A549 (cell line): ENCODE data around the gene ZBTB22. TPM values are rescaled to one million over a fixed set of nuclear protein-coding genes. Genes with fewer than 3 reads are reported as not detected.

ENCODE experiments used
- ATAC-seq, 2 experiments: fragments of 200-7000 bp in 1 of 2; fragments of >200 bp in 1 of 2; cut with Nextera tagmentation in 1 of 2; cut with Tn5 transposase in 1 of 2; 3 replicates each; pipeline versions ENCODE4 v1.8.0 to v1.9.1; 2018 to 2020; ENCODE audit warnings: mild to moderate bottlenecking in 1 of 2, moderate library complexity in 1 of 2
- CTCF ChIA-PET: fragments of 300-600 bp; sonication (Branson Sonifier 250); formaldehyde crosslinking; extraction: SDS; loops from one replicate; lab custom pipeline; 2021; ENCODE audit warnings: antibody characterized with exemption, inconsistent platforms; lab: Yijun Ruan, JAX
- POLR2A ChIA-PET: fragments of 350-600 bp; formaldehyde crosslinking; extraction: SDS; loops from one replicate; lab custom pipeline; 2021; ENCODE audit warnings: antibody characterized with exemption, inconsistent platforms; lab: Yijun Ruan, JAX
- DNase-seq, 2 experiments: peaks; one replicate each; pipeline versions ENCODE4 v3.0.0 to v3.0.0-alpha.2; 2011 to 2016; ENCODE audit warnings: low read depth in 1 of 2, low spot score in 1 of 2
- FAIRE-seq: peaks from 2 replicates; lab custom pipeline; 2011; peaks lifted over from hg19 to GRCh38; lab: Jason Lieb, UNC
- H3K27ac ChIP-seq, 2 experiments: fragments of >200 bp; sonication (Bioruptor Twin); formaldehyde crosslinking; 3 replicates each; pipeline ENCODE4 v1.5.1; 2016 to 2017
- H3K4me1 ChIP-seq: fragments of >200 bp; sonication (Bioruptor Twin); formaldehyde crosslinking; 3 replicates; pipeline ENCODE4 v1.6.1; 2016
- H3K4me2 ChIP-seq: fragments of >200 bp; sonication (Bioruptor Twin); formaldehyde crosslinking; 3 replicates; pipeline ENCODE4 v1.6.1; 2016
- H3K4me3 ChIP-seq: fragments of >200 bp; sonication (Bioruptor Twin); formaldehyde crosslinking; 3 replicates; pipeline ENCODE4 v1.5.1; 2016
- H3K9me3 ChIP-seq: fragments of >200 bp; sonication (Bioruptor Twin); formaldehyde crosslinking; 3 replicates; pipeline ENCODE4 v1.6.1; 2016
- CHD4 ChIP-seq: fragments of 200-600 bp; sonication (generic); IDR thresholded peaks from 2 replicates; pipeline ENCODE4 v1.6.1; 2016; ENCODE audit warnings: antibody characterized with exemption, mild to moderate bottlenecking, borderline replicate concordance
- EHMT2 ChIP-seq: fragments of 200-600 bp; sonication (generic); IDR thresholded peaks from 2 replicates; pipeline ENCODE4 v1.6.1; 2016; ENCODE audit warnings: antibody characterized with exemption, low read depth, mild to moderate bottlenecking, moderate library complexity
- ESRRA ChIP-seq: fragments of 150-350 bp; IDR thresholded peaks from 2 replicates; pipeline ENCODE4 v1.6.1; 2014; ENCODE audit warnings: mild to moderate bottlenecking, low read length, borderline replicate concordance
- FOSL2 ChIP-seq, 2 experiments: fragments of 450-650 bp in 1 of 2; fragments of >200 bp in 1 of 2; sonication (Bioruptor Twin) in 1 of 2; formaldehyde crosslinking; IDR thresholded peaks; 2 replicates each; pipeline versions ENCODE4 v1.5.0 to v1.6.1; 2016 to 2020; ENCODE audit warnings: mild to moderate bottlenecking in 1 of 2, moderate library complexity in 1 of 2
- FOXS1 ChIP-seq: fragments of 250-450 bp; sonication (Bioruptor Pico); IDR thresholded peaks from 2 replicates; pipeline ENCODE4 v1.5.0; 2020; ENCODE audit warnings: mild to moderate bottlenecking, moderate library complexity
- HOXB13 ChIP-seq: fragments of 250-450 bp; sonication (Bioruptor Pico); IDR thresholded peaks from 2 replicates; pipeline ENCODE4 v1.5.0; 2020; ENCODE audit warnings: low read depth, mild to moderate bottlenecking, moderate library complexity
- JUN ChIP-seq, 2 experiments: fragments of >200 bp; sonication (Bioruptor Twin); formaldehyde crosslinking; IDR thresholded peaks; 2 replicates in 1 of 2; 3 replicates in 1 of 2; pipeline ENCODE4 v1.6.1; 2016 to 2017
- KDM5A ChIP-seq: fragments of 200-600 bp; sonication (generic); IDR thresholded peaks from 2 replicates; pipeline ENCODE4 v1.6.1; 2016; ENCODE audit warnings: antibody characterized with exemption, mild to moderate bottlenecking
- MAFK ChIP-seq: fragments of 450-650 bp; IDR thresholded peaks from 2 replicates; pipeline ENCODE4 v1.6.1; 2014; ENCODE audit not compliant: partially characterized antibody
- MAZ ChIP-seq: fragments of 150-350 bp; IDR thresholded peaks from 2 replicates; pipeline ENCODE4 v1.6.1; 2014; ENCODE audit warnings: antibody characterized with exemption, low read depth, low read length, borderline replicate concordance
- MYC ChIP-seq: IDR thresholded peaks from 2 replicates; pipeline ENCODE4 v1.6.1; 2012; ENCODE audit warnings: mild to moderate bottlenecking, inconsistent platforms, low read length, improper control_type of control experiment, borderline replicate concordance
- PHF8 ChIP-seq: fragments of 200-600 bp; sonication (generic); IDR thresholded peaks from 2 replicates; pipeline ENCODE4 v1.6.1; 2016; ENCODE audit warnings: low read depth, mild to moderate bottlenecking, antibody characterized with exemption, moderate library complexity, borderline replicate concordance
- POLR2A ChIP-seq: IDR thresholded peaks from 2 replicates; pipeline ENCODE4 v1.6.1; 2012; ENCODE audit warnings: mild to moderate bottlenecking, low read length
- POLR2AphosphoS2 ChIP-seq: conservative IDR thresholded peaks from 2 replicates; pipeline ENCODE4 v1.6.1; 2012; ENCODE audit warnings: low read length, improper control_type of control experiment, inconsistent platforms
- RAD21 ChIP-seq, 2 experiments: fragments of >200 bp in 1 of 2; sonication (Bioruptor Twin) in 1 of 2; formaldehyde crosslinking in 1 of 2; IDR thresholded peaks in 1 of 2; conservative IDR thresholded peaks in 1 of 2; 2 replicates in 1 of 2; 3 replicates in 1 of 2; pipeline ENCODE4 v1.6.1; 2012 to 2018; ENCODE audit warnings: inconsistent platforms in 1 of 2
- RFX5 ChIP-seq: fragments of 450-650 bp; IDR thresholded peaks from 2 replicates; pipeline ENCODE4 v1.7.1; 2014; ENCODE audit warnings: antibody characterized with exemption, mild to moderate bottlenecking, moderate library complexity
- SREBF2 ChIP-seq: fragments of 450-650 bp; IDR thresholded peaks from 2 replicates; pipeline ENCODE4 v1.6.1; 2014; ENCODE audit warnings: mild to moderate bottlenecking, moderate library complexity
- TP53 ChIP-seq: fragments of 250-450 bp; sonication (Bioruptor Pico); IDR thresholded peaks from 2 replicates; pipeline ENCODE4 v1.5.0; 2021; ENCODE audit warnings: mild to moderate bottlenecking, moderate library complexity
- WGBS: methylation state at CpG from one replicate; pipeline ENCODE4 v1.1.6; 2017; ENCODE audit errors: missing lambda C conversion rate; 5-methylcytosine and 5-hydroxymethylcytosine counted together
- polyA plus RNA-seq, 4 experiments: library from polyadenylated mRNA; depleted of rRNA in 3 of 4; stranded (reverse); fragments of >200 nt; fragmentation: RNase III in 1 of 4; extraction: RNeasy Plus Mini Kit Qiagen cat#74134 plus additional on column Dnase treatment in 1 of 4; gene quantifications; 2 replicates in 3 of 4; 3 replicates in 1 of 4; pipeline ENCODE4 v1.2.3, GENCODE V29; 2011 to 2017
- TF ChIP-seq, protein P1 (sequence below): IDR thresholded peaks from 2 replicates; pipeline ENCODE4 v1.6.1; 2012; ENCODE audit warnings: low read depth, borderline replicate concordance
- TF ChIP-seq, protein P2 (sequence below): fragments of >200 bp; sonication (Bioruptor Twin); formaldehyde crosslinking; IDR thresholded peaks from 3 replicates; pipeline ENCODE4 v1.5.1; 2016
- TF ChIP-seq, protein P3 (sequence below): fragments of 250-450 bp; sonication (Bioruptor Pico); IDR thresholded peaks from 2 replicates; pipeline ENCODE4 v1.5.0; 2021; ENCODE audit warnings: mild to moderate bottlenecking, moderate library complexity, borderline replicate concordance
- TF ChIP-seq, protein P4 (sequence below): fragments of 450-650 bp; IDR thresholded peaks from 2 replicates; pipeline ENCODE4 v1.6.1; 2014; ENCODE audit warnings: antibody characterized with exemption
- TF ChIP-seq, protein P5 (sequence below): IDR thresholded peaks from 2 replicates; pipeline ENCODE4 v1.6.1; 2012
- TF ChIP-seq, protein P6 (sequence below): fragments of >200 bp; sonication (Bioruptor Twin); formaldehyde crosslinking; IDR thresholded peaks from 3 replicates; pipeline ENCODE4 v1.6.1; 2016

ZBTB22 gene
- polyA plus RNA-seq, 2 of the 4 experiments (the other 2 are of a cell fraction) = 3.2 to 8.3 TPM

DNA sequence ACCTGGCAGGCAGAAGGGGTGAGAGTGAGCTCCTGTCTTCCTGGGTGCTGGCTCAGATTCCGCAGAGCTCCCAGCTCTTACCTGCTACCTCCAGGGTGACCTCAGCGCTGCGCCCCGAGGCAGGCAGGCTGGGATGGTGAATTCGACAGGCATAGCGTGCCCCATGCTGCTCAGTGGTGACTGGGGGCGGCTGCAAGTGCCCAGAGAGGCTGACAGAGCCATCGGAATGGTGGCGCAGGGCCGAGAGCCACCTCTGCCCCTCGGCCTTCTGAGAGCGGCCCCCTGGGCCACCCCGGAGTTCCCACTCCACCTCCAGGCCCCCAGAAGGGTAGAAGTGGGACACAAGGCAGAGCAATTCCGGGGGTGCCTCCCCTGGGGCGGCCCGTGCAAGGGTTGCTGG, 13.3 kb downstream of the ZBTB22 start:
- no peak overlapping the region for H3K4me3 ChIP-seq
- TF ChIP-seq KDM5A = no peak
- no peak for TF ChIP-seq JUN (IDR thresholded peaks at IDR 0.05)
- no peak overlapping the region for H3K4me2 ChIP-seq
- H3K27ac ChIP-seq = no peak overlapping the region
- H3K9me3 ChIP-seq = no peaks in the 10 kb centered on the region
- ATAC-seq = no peak
- 93% methylated on average over 6 of the region's 16 CpGs for WGBS
- ChIA-PET POLR2A (no interaction called here), CTCF (no interaction called here)
- no peaks in the 10 kb centered on the region for H3K4me1 ChIP-seq
- FAIRE-seq = no peak
- no peak for DNase-seq

DNA sequence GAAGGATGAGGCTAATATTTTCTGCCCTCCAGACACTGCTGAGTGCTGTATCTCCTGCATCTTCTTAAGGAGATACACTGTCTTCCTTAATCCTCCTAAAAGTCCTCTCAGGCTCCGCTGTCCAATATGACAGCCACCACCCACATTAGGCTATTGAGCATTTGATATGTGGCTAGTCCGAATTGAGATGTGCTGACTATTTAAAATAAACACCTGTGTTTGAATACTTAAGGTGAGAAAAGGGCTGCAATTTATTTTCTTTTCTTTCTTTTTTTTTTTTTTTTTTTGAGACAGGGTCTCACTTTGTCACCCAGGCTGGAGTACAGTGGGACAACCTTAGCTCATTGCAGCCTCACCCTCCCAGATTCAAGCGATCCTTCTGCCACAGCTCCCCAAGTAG, 15.7 kb downstream of the ZBTB22 start:
- no peak overlapping the region for H3K27ac ChIP-seq
- peaks cover 4% of the 10 kb centered on the region; the same call in 1 of the 3 replicates for H3K4me1 ChIP-seq
- no peak overlapping the region for H3K4me2 ChIP-seq
- no peak for TF ChIP-seq HOXB13 (CRISPR knock-in tag)
- TF ChIP-seq, protein P1, sequence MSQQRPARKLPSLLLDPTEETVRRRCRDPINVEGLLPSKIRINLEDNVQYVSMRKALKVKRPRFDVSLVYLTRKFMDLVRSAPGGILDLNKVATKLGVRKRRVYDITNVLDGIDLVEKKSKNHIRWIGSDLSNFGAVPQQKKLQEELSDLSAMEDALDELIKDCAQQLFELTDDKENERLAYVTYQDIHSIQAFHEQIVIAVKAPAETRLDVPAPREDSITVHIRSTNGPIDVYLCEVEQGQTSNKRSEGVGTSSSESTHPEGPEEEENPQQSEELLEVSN = no peak
- no peak for TF ChIP-seq MYC
- TF ChIP-seq, protein P2, sequence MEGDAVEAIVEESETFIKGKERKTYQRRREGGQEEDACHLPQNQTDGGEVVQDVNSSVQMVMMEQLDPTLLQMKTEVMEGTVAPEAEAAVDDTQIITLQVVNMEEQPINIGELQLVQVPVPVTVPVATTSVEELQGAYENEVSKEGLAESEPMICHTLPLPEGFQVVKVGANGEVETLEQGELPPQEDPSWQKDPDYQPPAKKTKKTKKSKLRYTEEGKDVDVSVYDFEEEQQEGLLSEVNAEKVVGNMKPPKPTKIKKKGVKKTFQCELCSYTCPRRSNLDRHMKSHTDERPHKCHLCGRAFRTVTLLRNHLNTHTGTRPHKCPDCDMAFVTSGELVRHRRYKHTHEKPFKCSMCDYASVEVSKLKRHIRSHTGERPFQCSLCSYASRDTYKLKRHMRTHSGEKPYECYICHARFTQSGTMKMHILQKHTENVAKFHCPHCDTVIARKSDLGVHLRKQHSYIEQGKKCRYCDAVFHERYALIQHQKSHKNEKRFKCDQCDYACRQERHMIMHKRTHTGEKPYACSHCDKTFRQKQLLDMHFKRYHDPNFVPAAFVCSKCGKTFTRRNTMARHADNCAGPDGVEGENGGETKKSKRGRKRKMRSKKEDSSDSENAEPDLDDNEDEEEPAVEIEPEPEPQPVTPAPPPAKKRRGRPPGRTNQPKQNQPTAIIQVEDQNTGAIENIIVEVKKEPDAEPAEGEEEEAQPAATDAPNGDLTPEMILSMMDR = no peak
- TF ChIP-seq EHMT2 = no peak
- TF ChIP-seq ESRRA = no peak
- TF ChIP-seq RFX5 = no peak
- TF ChIP-seq SREBF2 = no peak
- TF ChIP-seq, protein P3, sequence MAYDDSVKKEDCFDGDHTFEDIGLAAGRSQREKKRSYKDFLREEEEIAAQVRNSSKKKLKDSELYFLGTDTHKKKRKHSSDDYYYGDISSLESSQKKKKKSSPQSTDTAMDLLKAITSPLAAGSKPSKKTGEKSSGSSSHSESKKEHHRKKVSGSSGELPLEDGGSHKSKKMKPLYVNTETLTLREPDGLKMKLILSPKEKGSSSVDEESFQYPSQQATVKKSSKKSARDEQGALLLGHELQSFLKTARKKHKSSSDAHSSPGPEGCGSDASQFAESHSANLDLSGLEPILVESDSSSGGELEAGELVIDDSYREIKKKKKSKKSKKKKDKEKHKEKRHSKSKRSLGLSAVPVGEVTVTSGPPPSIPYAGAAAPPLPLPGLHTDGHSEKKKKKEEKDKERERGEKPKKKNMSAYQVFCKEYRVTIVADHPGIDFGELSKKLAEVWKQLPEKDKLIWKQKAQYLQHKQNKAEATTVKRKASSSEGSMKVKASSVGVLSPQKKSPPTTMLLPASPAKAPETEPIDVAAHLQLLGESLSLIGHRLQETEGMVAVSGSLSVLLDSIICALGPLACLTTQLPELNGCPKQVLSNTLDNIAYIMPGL = no peak
- TF ChIP-seq FOXS1 (CRISPR knock-in tag) = no peak
- no peak for TF ChIP-seq KDM5A
- no peak for TF ChIP-seq CHD4
- no peak for TF ChIP-seq TP53 (CRISPR knock-in tag)
- no peak for TF ChIP-seq MAFK
- no peak for TF ChIP-seq JUN (IDR thresholded peaks at IDR 0.05)
- TF ChIP-seq, protein P4, sequence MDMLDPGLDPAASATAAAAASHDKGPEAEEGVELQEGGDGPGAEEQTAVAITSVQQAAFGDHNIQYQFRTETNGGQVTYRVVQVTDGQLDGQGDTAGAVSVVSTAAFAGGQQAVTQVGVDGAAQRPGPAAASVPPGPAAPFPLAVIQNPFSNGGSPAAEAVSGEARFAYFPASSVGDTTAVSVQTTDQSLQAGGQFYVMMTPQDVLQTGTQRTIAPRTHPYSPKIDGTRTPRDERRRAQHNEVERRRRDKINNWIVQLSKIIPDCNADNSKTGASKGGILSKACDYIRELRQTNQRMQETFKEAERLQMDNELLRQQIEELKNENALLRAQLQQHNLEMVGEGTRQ = no peak
- ATAC-seq = no peak
- FAIRE-seq = no peak
- POLR2A ChIA-PET = no interaction called here
- 97% methylated on average over 3 of the region's 3 CpGs for WGBS
- H3K4me3 ChIP-seq = no peak overlapping the region
- DNase-seq = no peak
- H3K9me3 ChIP-seq = no peaks in the 10 kb centered on the region
- CTCF ChIA-PET = interaction anchor here (0.6 to 3.8 kb wide), 4 partner anchors 9 to 376 kb away, joined by 3 to 40 read pairs (median 4); partner anchors contain the start of gene TAPBP

DNA sequence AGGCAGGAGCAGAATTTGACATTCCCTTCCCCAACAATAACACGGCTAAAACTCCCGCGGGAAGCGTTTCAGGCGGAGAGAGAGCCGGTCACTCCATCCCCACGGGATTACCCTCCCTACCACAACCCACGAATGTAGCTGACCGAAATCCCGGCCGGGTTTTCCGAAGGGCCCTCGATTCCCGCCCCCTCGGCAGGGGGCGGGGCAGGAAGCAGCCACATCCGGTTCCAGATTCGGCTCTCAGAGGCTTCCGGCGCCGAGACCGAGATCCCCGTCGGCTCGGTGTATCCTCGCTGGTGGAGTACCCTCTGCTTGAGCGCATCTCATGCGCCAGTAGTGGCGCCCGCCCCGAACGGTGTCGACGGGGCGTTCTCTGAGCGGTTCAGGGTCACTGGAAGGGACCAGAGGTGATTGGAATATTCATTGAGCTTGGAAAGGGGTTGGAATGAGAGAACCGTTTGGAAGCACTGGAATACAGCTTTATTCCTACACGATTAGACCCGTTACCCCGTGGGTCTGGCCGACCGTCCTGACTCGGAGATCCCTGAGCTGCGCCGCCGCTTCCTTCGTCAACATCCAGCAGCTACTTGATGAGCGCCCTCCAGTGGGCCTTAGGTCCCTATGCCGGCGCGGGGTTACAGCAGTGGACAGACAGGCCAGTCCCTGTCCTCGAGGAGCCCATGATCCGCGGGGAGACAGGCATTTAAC, 18.2 kb downstream of the ZBTB22 start:
- POLR2A ChIA-PET = interaction anchor here (0.7 to 1.6 kb wide), 12 partner anchors 9 to 327 kb away, joined by 3 to 20 read pairs (median 4); partner anchors contain the start of genes B3GALT4, PFDN6, RPS18 and TAPBP
- DNase-seq (peak; percentile 74 to 89), ATAC-seq (peak; percentile 80), FAIRE-seq (no peak)
- Histone ChIP-seq H3K27ac (peak overlapping the region; percentile 72 to 98), H3K4me1 (peaks cover 4% of the 10 kb centered on the region; the same call in 1 of the 3 replicates), H3K9me3 (no peaks in the 10 kb centered on the region), H3K4me2 (peak overlapping the region; percentile 86), H3K4me3 (peak overlapping the region; percentile 53)
- WGBS = under 1% methylated on average over 34 of the region's 54 CpGs
- CTCF ChIA-PET = interaction anchor here (0.6 to 3.8 kb wide), 11 partner anchors 9 to 107 kb away, joined by 3 to 40 read pairs (median 6); partner anchors contain the start of genes B3GALT4, PFDN6, RPS18 and TAPBP
- TF ChIP-seq KDM5A = no peak
- TF ChIP-seq, protein P5, sequence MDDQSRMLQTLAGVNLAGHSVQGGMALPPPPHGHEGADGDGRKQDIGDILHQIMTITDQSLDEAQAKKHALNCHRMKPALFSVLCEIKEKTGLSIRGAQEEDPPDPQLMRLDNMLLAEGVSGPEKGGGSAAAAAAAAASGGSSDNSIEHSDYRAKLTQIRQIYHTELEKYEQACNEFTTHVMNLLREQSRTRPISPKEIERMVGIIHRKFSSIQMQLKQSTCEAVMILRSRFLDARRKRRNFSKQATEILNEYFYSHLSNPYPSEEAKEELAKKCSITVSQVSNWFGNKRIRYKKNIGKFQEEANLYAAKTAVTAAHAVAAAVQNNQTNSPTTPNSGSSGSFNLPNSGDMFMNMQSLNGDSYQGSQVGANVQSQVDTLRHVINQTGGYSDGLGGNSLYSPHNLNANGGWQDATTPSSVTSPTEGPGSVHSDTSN = peak; percentile 66; the same call in 1 of the 2 replicates
- TF ChIP-seq, protein P6, sequence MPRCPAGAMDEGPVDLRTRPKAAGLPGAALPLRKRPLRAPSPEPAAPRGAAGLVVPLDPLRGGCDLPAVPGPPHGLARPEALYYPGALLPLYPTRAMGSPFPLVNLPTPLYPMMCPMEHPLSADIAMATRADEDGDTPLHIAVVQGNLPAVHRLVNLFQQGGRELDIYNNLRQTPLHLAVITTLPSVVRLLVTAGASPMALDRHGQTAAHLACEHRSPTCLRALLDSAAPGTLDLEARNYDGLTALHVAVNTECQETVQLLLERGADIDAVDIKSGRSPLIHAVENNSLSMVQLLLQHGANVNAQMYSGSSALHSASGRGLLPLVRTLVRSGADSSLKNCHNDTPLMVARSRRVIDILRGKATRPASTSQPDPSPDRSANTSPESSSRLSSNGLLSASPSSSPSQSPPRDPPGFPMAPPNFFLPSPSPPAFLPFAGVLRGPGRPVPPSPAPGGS = peak; percentile 72; the same call in 1 of the 3 replicates
- TF ChIP-seq RAD21 (conservative IDR thresholded peaks at IDR 0.05 in 1 of 2, IDR thresholded peaks at IDR 0.05 in 1 of 2) = peak; percentile 31; a peak in 1 of 5 replicates
- 0 out of 2 replicates have a peak, but pooled peaks have one; percentile 73 for TF ChIP-seq POLR2AphosphoS2
- TF ChIP-seq POLR2A = peak; percentile 83
- peak; percentile 77 to 83; a peak in 4 of 5 replicates for TF ChIP-seq JUN (IDR thresholded peaks at IDR 0.05)
- TF ChIP-seq FOSL2 (IDR thresholded peaks at IDR 0.05) = no peak
- TF ChIP-seq FOSL2 (CRISPR knock-in tag; IDR thresholded peaks at IDR 0.05) = no peak
- no peak for TF ChIP-seq MAZ
- no peak for TF ChIP-seq ESRRA
- peak; percentile 49; the same call in 1 of the 2 replicates for TF ChIP-seq PHF8
